ENCODE results near the gene TMEM125.

Gene TMEM125
- total RNA-seq, result 0 reads per million in 2 donors

GRCh38 chr1:43269627-43270375 lies at the start of gene TMEM125:
Gene TMEM125, plus strand, starts transcription at chr1:43269983. Its CDS starts 2,740 bp downstream, at chr1:43272723.
- no peak for DNase-seq

GRCh38 chr1:43220905-43221778 lies 48.6 kb upstream of the TMEM125 start:
- DNase-seq, result no peak

- DNase-seq, result no peak
Measured at GRCh38 chr1:43221797-43222196, 48.0 kb upstream of the TMEM125 start.

- DNase-seq, result no peak
Measured at GRCh38 chr1:43222879-43223278, 46.9 kb upstream of the TMEM125 start.

- no peak for DNase-seq
Measured at GRCh38 chr1:43225168-43225567, 44.6 kb upstream of the TMEM125 start.

GRCh38 chr1:43227143-43227764 lies 42.5 kb upstream of the TMEM125 start:
- DNase-seq, result peak; percentile 38 to 77 (median 70)

GRCh38 chr1:43229826-43230780 lies 39.7 kb upstream of the TMEM125 start:
- DNase-seq, result no peak

GRCh38 chr1:43232074-43232473 lies 37.7 kb upstream of the TMEM125 start:
- DNase-seq, result no peak

- no peak for DNase-seq
Measured at GRCh38 chr1:43232482-43232881, 37.3 kb upstream of the TMEM125 start.

GRCh38 chr1:43233631-43234030 lies 36.2 kb upstream of the TMEM125 start:
- DNase-seq, result no peak

- no peak for DNase-seq
Measured at GRCh38 chr1:43234267-43234666, 35.5 kb upstream of the TMEM125 start.

- no peak for DNase-seq
Measured at GRCh38 chr1:43235040-43235439, 34.7 kb upstream of the TMEM125 start.

GRCh38 chr1:43235451-43236121 lies 34.2 kb upstream of the TMEM125 start:
- DNase-seq, result no peak

GRCh38 chr1:43237121-43237520 lies 32.7 kb upstream of the TMEM125 start:
- no peak for DNase-seq

- DNase-seq, result peak in 1 of 5 experiments; percentile 29
Measured at GRCh38 chr1:43238085-43238484, 31.7 kb upstream of the TMEM125 start.

- no peak for DNase-seq
Measured at GRCh38 chr1:43238991-43239469, 30.8 kb upstream of the TMEM125 start.

GRCh38 chr1:43239484-43239883 lies 30.3 kb upstream of the TMEM125 start:
- no peak for DNase-seq

GRCh38 chr1:43241413-43241836 lies 28.4 kb upstream of the TMEM125 start:
- DNase-seq, result no peak

GRCh38 chr1:43243299-43243698 lies 26.5 kb upstream of the TMEM125 start:
- no peak for DNase-seq

GRCh38 chr1:43246466-43247213 lies 23.1 kb upstream of the TMEM125 start:
- DNase-seq, result no peak
